CD4-positive, alpha-beta T cell treated with Interleukin-2 at 100 ng/mL for 4 hours (primary cell): ENCODE measurements around the gene MLLT10.

Experiments
- DNase-seq: peaks from one replicate; pipeline ENCODE4 v3.0.0-alpha.2; 2020; ENCODE audit warnings: low spot score

MLLT10 gene

GRCh38 chr10:21740989-21741388 is 207.0 kb downstream of the MLLT10 start:
- peak; percentile 73 for DNase-seq

- DNase-seq = no peak
Measured at GRCh38 chr10:21742740-21743412, 208.8 kb downstream of the MLLT10 start.

- DNase-seq = no peak
Measured at GRCh38 chr10:21744223-21744622, 210.2 kb downstream of the MLLT10 start.

GRCh38 chr10:21746118-21746517 is 212.1 kb downstream of the MLLT10 start:
- DNase-seq = peak; percentile 13

- no peak for DNase-seq
Measured at GRCh38 chr10:21747809-21748208, 213.8 kb downstream of the MLLT10 start.

- no peak for DNase-seq
Measured at GRCh38 chr10:21749788-21750187, 215.8 kb downstream of the MLLT10 start.

- DNase-seq = no peak
Measured at GRCh38 chr10:21750424-21750823, 216.4 kb downstream of the MLLT10 start.

GRCh38 chr10:21751341-21752310 is 217.6 kb downstream of the MLLT10 start:
- no peak for DNase-seq

GRCh38 chr10:21753497-21754270 is 219.7 kb downstream of the MLLT10 start:
- no peak for DNase-seq

GRCh38 chr10:21754410-21755011 is 220.5 kb downstream of the MLLT10 start:
- DNase-seq = no peak

- DNase-seq = no peak
Measured at GRCh38 chr10:21756707-21757106, 222.7 kb downstream of the MLLT10 start.

- DNase-seq = no peak
Measured at GRCh38 chr10:21757185-21757901, 223.3 kb downstream of the MLLT10 start.

GRCh38 chr10:21758239-21758638 is 224.2 kb downstream of the MLLT10 start:
- DNase-seq = no peak

GRCh38 chr10:21758696-21759095 is 224.7 kb downstream of the MLLT10 start:
- DNase-seq = no peak

- no peak for DNase-seq
Measured at GRCh38 chr10:21759232-21759631, 225.2 kb downstream of the MLLT10 start.

GRCh38 chr10:21760332-21760731 is 226.3 kb downstream of the MLLT10 start:
- DNase-seq = no peak

- peak; percentile 16 for DNase-seq
Measured at GRCh38 chr10:21764466-21765189, 230.6 kb downstream of the MLLT10 start.

GRCh38 chr10:21769041-21769440 is 235.0 kb downstream of the MLLT10 start:
- no peak for DNase-seq

GRCh38 chr10:21771219-21771618 is 237.2 kb downstream of the MLLT10 start:
- DNase-seq = no peak

- DNase-seq = no peak
Measured at GRCh38 chr10:21776883-21777282, 242.9 kb downstream of the MLLT10 start.

- DNase-seq = no peak
Measured at GRCh38 chr10:21791276-21791675, 257.2 kb downstream of the MLLT10 start.
